NB4 (cell line): ENCODE measurements around the gene NFIX.

ENCODE experiments used
- DNase-seq: peaks from one replicate; pipeline ENCODE4 v3.0.0; 2010; ENCODE audit warnings: low read depth
- H3K4me3 ChIP-seq: one replicate; pipeline ENCODE4 v1.5.1; 2011; ENCODE audit warnings: mild to moderate bottlenecking, low read depth, low read length, moderate library complexity
- CTCF ChIP-seq: IDR thresholded peaks from one replicate; pipeline ENCODE4 v1.5.1; 2012; ENCODE audit warnings: low read depth, low read length
- MAX ChIP-seq: IDR thresholded peaks from 2 replicates; pipeline ENCODE4 v1.6.1; 2011; ENCODE audit warnings: low read depth, low read length
- MYC ChIP-seq: IDR thresholded peaks from 2 replicates; pipeline ENCODE4 v1.6.1; 2011; ENCODE audit warnings: low read depth, low read length
- POLR2A ChIP-seq: IDR thresholded peaks from 2 replicates; pipeline ENCODE4 v1.6.1; 2011; ENCODE audit warnings: mild to moderate bottlenecking; ENCODE audit not compliant: insufficient read length; ENCODE audit errors: extremely low read depth

Gene NFIX

GRCh38 chr19:12987781-12988180 is 7.5 kb upstream of the NFIX start:
- TF ChIP-seq CTCF (no peak), MYC (no peak), MAX (no peak), POLR2A (no peak)
- no peak for DNase-seq
- H3K4me3 ChIP-seq: no peak overlapping the region

- TF ChIP-seq CTCF (no peak), MAX (no peak), POLR2A (no peak), MYC (no peak)
- no peak overlapping the region for H3K4me3 ChIP-seq
- DNase-seq: no peak
Measured at GRCh38 chr19:12990431-12990830, 4.8 kb upstream of the NFIX start.

- no peak for DNase-seq
- no peak for TF ChIP-seq MYC
- no peak for TF ChIP-seq CTCF
- TF ChIP-seq POLR2A: no peak
- TF ChIP-seq MAX: no peak
- H3K4me3 ChIP-seq: no peak overlapping the region
Measured at GRCh38 chr19:12990853-12991252, 4.4 kb upstream of the NFIX start.

GRCh38 chr19:12991296-12991695 is 4.0 kb upstream of the NFIX start:
- no peak for DNase-seq
- H3K4me3 ChIP-seq: no peak overlapping the region
- no peak for TF ChIP-seq MAX
- TF ChIP-seq CTCF: no peak
- no peak for TF ChIP-seq MYC
- TF ChIP-seq POLR2A: no peak

GRCh38 chr19:12992729-12993128 is 2.5 kb upstream of the NFIX start:
- TF ChIP-seq CTCF (no peak), MAX (no peak), POLR2A (no peak), MYC (no peak)
- no peak overlapping the region for H3K4me3 ChIP-seq
- DNase-seq: no peak

GRCh38 chr19:12993562-12993961 is 1.7 kb upstream of the NFIX start:
- no peak for DNase-seq
- TF ChIP-seq MYC (no peak), CTCF (no peak), POLR2A (no peak), MAX (no peak)

More at GRCh38 chr19:12993562-12993961, 1.7 kb upstream of the NFIX start:
- no peak overlapping the region for H3K4me3 ChIP-seq
